IMR-90 (cell line): ENCODE measurements around the gene GPATCH2L. TPM values are rescaled to one million over a fixed set of nuclear protein-coding genes. Genes with fewer than 3 reads are reported as not detected.

Source experiments
- ATAC-seq: fragments of 200-7000 bp; cut with Tn5 transposase; 2 replicates; pipeline ENCODE4 v1.9.1; 2020; ENCODE audit warnings: low read depth, mild to moderate bottlenecking, moderate library complexity
- BruUV-seq: library from RNA; stranded (reverse); fragments of 400-500 nt; replicated peaks from 2 replicates; lab custom pipeline; 2021; lab: Mats Ljungman, UMichigan
- CTCF ChIA-PET: fragments of 300-600 bp; formaldehyde crosslinking; extraction: SDS; loops from one replicate; lab custom pipeline; 2021; ENCODE audit warnings: antibody characterized with exemption; lab: Yijun Ruan, JAX
- POLR2A ChIA-PET: fragments of 300-600 bp; sonication (Branson Sonifier 250); formaldehyde crosslinking; loops from one replicate; lab custom pipeline; 2022; ENCODE audit warnings: antibody characterized with exemption; ENCODE audit not compliant: unreplicated experiment; lab: Charles Lee
- DNase-seq: peaks from one replicate; pipeline ENCODE4 v3.0.0; 2013
- H2AFZ ChIP-seq: replicated peaks from 2 replicates; pipeline ENCODE3; 2013; ENCODE audit warnings: low read length, mild to moderate bottlenecking; ENCODE audit not compliant: poor library complexity
- H2AK5ac ChIP-seq: 2 replicates; pipeline ENCODE4 v1.6.1; 2013; ENCODE audit warnings: low read depth, low read length, inconsistent platforms
- H2AK9ac ChIP-seq: replicated peaks from 2 replicates; pipeline ENCODE3; 2013; ENCODE audit warnings: mild to moderate bottlenecking, low read depth, low read length, moderate library complexity; ENCODE audit not compliant: poor library complexity
- H2BK120ac ChIP-seq: 2 replicates; pipeline ENCODE4 v1.6.1; 2013; ENCODE audit warnings: low read depth, low read length, inconsistent platforms
- H2BK15ac ChIP-seq: 3 replicates; pipeline ENCODE4 v1.6.1; 2013; ENCODE audit warnings: low read depth, low read length, inconsistent platforms
- H2BK20ac ChIP-seq: 2 replicates; pipeline ENCODE4 v1.6.1; 2013; ENCODE audit warnings: low read depth, mild to moderate bottlenecking, inconsistent platforms, low read length, moderate library complexity
- H2BK5ac ChIP-seq: 2 replicates; pipeline ENCODE4 v1.6.1; 2013; ENCODE audit warnings: mild to moderate bottlenecking, low read depth, low read length, inconsistent platforms; ENCODE audit not compliant: poor library complexity, severe bottlenecking
- H3K14ac ChIP-seq: replicated peaks from 2 replicates; pipeline ENCODE4 v1.6.1; 2013; ENCODE audit warnings: low read depth, low read length, inconsistent platforms
- H3K18ac ChIP-seq: 2 replicates; pipeline ENCODE4 v1.6.1; 2013; ENCODE audit warnings: low read depth, low read length, control low read depth
- H3K23ac ChIP-seq: 2 replicates; pipeline ENCODE4 v1.6.1; 2013; ENCODE audit warnings: low read depth, low read length, inconsistent platforms
- H3K27ac ChIP-seq: 2 replicates; pipeline ENCODE4 v1.5.1; 2013; ENCODE audit warnings: mild to moderate bottlenecking, control low read depth, low read length; ENCODE audit not compliant: insufficient read depth
- H3K27me3 ChIP-seq: 2 replicates; pipeline ENCODE4 v1.6.1; 2013; ENCODE audit warnings: low read length; ENCODE audit not compliant: control insufficient read depth, insufficient read depth
- H3K36me3 ChIP-seq: 2 replicates; pipeline ENCODE4 v1.6.1; 2013; ENCODE audit warnings: low read length, mixed read lengths; ENCODE audit not compliant: control insufficient read depth, insufficient read depth
- H3K4ac ChIP-seq: 2 replicates; pipeline ENCODE4 v1.6.1; 2013; ENCODE audit warnings: low read depth, low read length, inconsistent platforms
- H3K4me1 ChIP-seq: 2 replicates; pipeline ENCODE4 v1.6.1; 2013; ENCODE audit warnings: low read length, mixed read lengths; ENCODE audit not compliant: control insufficient read depth, insufficient read depth
- H3K4me2 ChIP-seq: 2 replicates; pipeline ENCODE4 v1.6.1; 2013; ENCODE audit warnings: low read depth, mild to moderate bottlenecking, control low read depth, low read length, moderate library complexity
- H3K4me3 ChIP-seq: 2 replicates; pipeline ENCODE4 v1.5.1; 2013; ENCODE audit warnings: low read depth, mild to moderate bottlenecking, control low read depth, low read length, moderate library complexity; ENCODE audit not compliant: insufficient read depth
- H3K56ac ChIP-seq: 2 replicates; pipeline ENCODE4 v1.6.1; 2013; ENCODE audit warnings: low read length, inconsistent platforms; ENCODE audit not compliant: insufficient read depth; ENCODE audit errors: extremely low read depth
- H3K79me1 ChIP-seq, 2 experiments: 2 replicates each; pipeline ENCODE4 v1.6.1; 2013; ENCODE audit warnings: low read length in 2 of 2, inconsistent platforms in 1 of 2, low read depth in 1 of 2
- H3K9ac ChIP-seq: 2 replicates; pipeline ENCODE4 v1.6.1; 2013; ENCODE audit warnings: low read depth, low read length, control low read depth
- H3K9me1 ChIP-seq: 2 replicates; pipeline ENCODE4 v1.6.1; 2013; ENCODE audit warnings: low read length, inconsistent platforms; ENCODE audit not compliant: insufficient read depth
- H3K9me3 ChIP-seq: 2 replicates; pipeline ENCODE4 v1.6.1; 2013; ENCODE audit warnings: low read length; ENCODE audit not compliant: control insufficient read depth, insufficient read depth
- H4K20me1 ChIP-seq: 2 replicates; pipeline ENCODE4 v1.6.1; 2013; ENCODE audit warnings: low read length, inconsistent platforms; ENCODE audit not compliant: insufficient read depth
- H4K5ac ChIP-seq: 2 replicates; pipeline ENCODE4 v1.6.1; 2013; ENCODE audit warnings: mild to moderate bottlenecking, low read depth, low read length, control low read depth
- H4K8ac ChIP-seq, 2 experiments: 2 replicates each; pipeline ENCODE4 v1.6.1; 2013; ENCODE audit warnings: low read depth in 2 of 2, low read length in 2 of 2, control low read depth in 1 of 2, inconsistent platforms in 1 of 2
- H4K91ac ChIP-seq: 2 replicates; pipeline ENCODE4 v1.6.1; 2013; ENCODE audit warnings: low read depth, low read length, inconsistent platforms; ENCODE audit not compliant: insufficient read depth
- BHLHE40 ChIP-seq: fragments of 150-350 bp; IDR thresholded peaks from 2 replicates; pipeline ENCODE4 v1.6.1; 2016; ENCODE audit warnings: mild to moderate bottlenecking, low read depth, low read length
- CEBPB ChIP-seq: IDR thresholded peaks from 2 replicates; pipeline ENCODE4 v1.6.1; 2012; ENCODE audit warnings: low read depth, low read length, improper control_type of control experiment
- CHD1 ChIP-seq: IDR thresholded peaks from 2 replicates; pipeline ENCODE4 v1.6.1; 2012; ENCODE audit warnings: low read depth, low read length, improper control_type of control experiment
- CTCF ChIP-seq: conservative IDR thresholded peaks from 2 replicates; pipeline ENCODE4 v1.5.1; 2012; ENCODE audit warnings: mild to moderate bottlenecking, low read depth, low read length, improper control_type of control experiment
- ELK1 ChIP-seq: fragments of 150-350 bp; IDR thresholded peaks from 2 replicates; pipeline ENCODE4 v1.6.1; 2016; ENCODE audit warnings: low read depth, mild to moderate bottlenecking, low read length, moderate library complexity, borderline replicate concordance
- FOS ChIP-seq: fragments of 150-350 bp; IDR thresholded peaks from 2 replicates; pipeline ENCODE4 v1.6.1; 2016; ENCODE audit warnings: low read depth, low read length
- MAFK ChIP-seq: IDR thresholded peaks from 2 replicates; pipeline ENCODE4 v1.6.1; 2012; ENCODE audit warnings: low read depth, low read length, improper control_type of control experiment
- MAZ ChIP-seq: IDR thresholded peaks from 2 replicates; pipeline ENCODE4 v1.6.1; 2012; ENCODE audit warnings: low read depth, mild to moderate bottlenecking, low read length, improper control_type of control experiment, moderate library complexity, borderline replicate concordance
- MXI1 ChIP-seq: IDR thresholded peaks from 2 replicates; pipeline ENCODE4 v1.6.1; 2012; ENCODE audit warnings: low read depth, mild to moderate bottlenecking, low read length, moderate library complexity, borderline replicate concordance
- NFE2L2 ChIP-seq: fragments of 150-350 bp; IDR thresholded peaks from 2 replicates; pipeline ENCODE4 v1.6.1; 2016; ENCODE audit warnings: low read depth, mild to moderate bottlenecking, low read length
- RAD21 ChIP-seq: IDR thresholded peaks from 2 replicates; pipeline ENCODE4 v1.6.1; 2012; ENCODE audit warnings: low read length, improper control_type of control experiment
- RCOR1 ChIP-seq: IDR thresholded peaks from 2 replicates; pipeline ENCODE4 v1.6.1; 2012; ENCODE audit warnings: mild to moderate bottlenecking, low read length, improper control_type of control experiment; ENCODE audit not compliant: insufficient replicate concordance
- RFX5 ChIP-seq: IDR thresholded peaks from 2 replicates; pipeline ENCODE4 v1.8.0; 2012; ENCODE audit warnings: low read depth, mild to moderate bottlenecking, low read length, moderate library complexity
- SMC3 ChIP-seq: fragments of 150-350 bp; IDR thresholded peaks from 2 replicates; pipeline ENCODE4 v1.6.1; 2016; ENCODE audit warnings: low read depth, mild to moderate bottlenecking, antibody characterized with exemption, low read length, moderate library complexity
- WGBS, 2 experiments: methylation state at CpG; one replicate each; pipeline versions ENCODE4 v1.1.5 to v1.1.7; 2013; ENCODE audit warnings: missing lambda C conversion rate in 2 of 2; ENCODE audit not compliant: insufficient read length in 1 of 2; ENCODE audit errors: extremely low coverage in 2 of 2; 5-methylcytosine and 5-hydroxymethylcytosine counted together
- dilution Hi-C: fragments of 300-500 bp; cut with HindIII; formaldehyde crosslinking; loops from one replicate; pipeline ENCODE4 v1.14.3; 2018; ENCODE audit warnings: low sequenced_read_pairs; ENCODE audit not compliant: unreplicated experiment
- in situ Hi-C: fragments of 300-500 bp; cut with MboI; formaldehyde crosslinking; loops from 3 replicates; pipeline ENCODE4 v1.14.3; 2019; ENCODE audit warnings: low sequenced_read_pairs, inconsistent platforms, mixed read lengths
- intact Hi-C: fragments of 100-400 bp; cut with micrococcal nuclease; formaldehyde crosslinking; loops from 2 replicates; pipeline ENCODE4 v1.10.0; 2022
- polyA plus RNA-seq, 3 experiments: library from polyadenylated mRNA; depleted of rRNA; stranded (reverse); fragments of >200 nt; gene quantifications; 2 replicates each; pipeline ENCODE4 v1.2.3, GENCODE V29; 2012; ENCODE audit warnings: low replicate concordance in 1 of 3
- total RNA-seq: library from RNA; depleted of rRNA; stranded (reverse); fragments of >200 nt; gene quantifications from 2 replicates; pipeline ENCODE4 v1.2.3, GENCODE V29; 2012

Gene GPATCH2L
- total and polyA plus RNA-seq, 2 of the 4 experiments (the other 2 are of a cell fraction), result 15.6 to 51.4 TPM

- no peak for TF ChIP-seq RAD21
Observed at GRCh38 chr14:76204461-76205230, 52.9 kb downstream of the GPATCH2L start (continued).

GRCh38 chr14:76205708-76206107, 54.0 kb downstream of the GPATCH2L start:
- Histone ChIP-seq H2AK9ac (no peak overlapping the region), H4K5ac (no peak overlapping the region), H2BK120ac (no peak overlapping the region), H3K27ac (no peak overlapping the region), H3K14ac (no peak overlapping the region), H4K20me1 (peaks cover 12% of the 10 kb centered on the region), H2BK15ac (no peak overlapping the region), H2BK5ac (no peak overlapping the region), H3K9ac (no peak overlapping the region), H3K23ac (no peak overlapping the region), H3K56ac (no peak overlapping the region), H3K27me3 (no peaks in the 10 kb centered on the region), H4K91ac (no peak overlapping the region), H3K4me3 (no peak overlapping the region), H2AK5ac (no peak overlapping the region), H3K9me3 (no peaks in the 10 kb centered on the region), H3K79me1 (peaks cover 13 to 43% of the 10 kb centered on the region in 2 experiments; a peak in 3 of 4 replicates), H2AFZ (no peak overlapping the region), H4K8ac (no peak overlapping the region), H3K4me2 (no peak overlapping the region), H3K36me3 (peaks cover 5% of the 10 kb centered on the region), H3K4ac (no peak overlapping the region), H3K4me1 (peaks cover 7% of the 10 kb centered on the region), H3K18ac (no peak overlapping the region), H2BK20ac (no peak overlapping the region), H3K9me1 (peaks cover 4% of the 10 kb centered on the region)
- WGBS, 2 experiments, result 60% methylated on average over 1 of the region's 5 CpGs; no CpG with 5 or more reads in 1 of the 2 experiments
- intact Hi-C loops, result no loop called here
- in situ Hi-C loops, result no loop called here
- DNase-seq, result no peak
- no peak for TF ChIP-seq RCOR1
- TF ChIP-seq MXI1, result no peak
- TF ChIP-seq MAFK, result no peak
- no peak for TF ChIP-seq FOS
- no peak for TF ChIP-seq BHLHE40
- no peak for TF ChIP-seq RFX5
- no peak for TF ChIP-seq CHD1
- no peak for TF ChIP-seq NFE2L2
- no peak for TF ChIP-seq CTCF
- TF ChIP-seq ELK1, result no peak
- TF ChIP-seq SMC3, result no peak
- TF ChIP-seq CEBPB, result no peak
- TF ChIP-seq MAZ, result no peak
- no peak for ATAC-seq
- BruUV-seq, result no TSS peak
- ChIA-PET CTCF (no interaction called here), POLR2A (no interaction called here)
- dilution Hi-C loops, result no loop called here
